NB4 (cell line): ENCODE data around the gene MYOM1.

Experiments used
- DNase-seq: peaks from one replicate; pipeline ENCODE4 v3.0.0; 2010; ENCODE audit warnings: low read depth
- H3K4me3 ChIP-seq: one replicate; pipeline ENCODE4 v1.5.1; 2011; ENCODE audit warnings: mild to moderate bottlenecking, low read depth, low read length, moderate library complexity
- CTCF ChIP-seq: IDR thresholded peaks from one replicate; pipeline ENCODE4 v1.5.1; 2012; ENCODE audit warnings: low read depth, low read length
- MAX ChIP-seq: IDR thresholded peaks from 2 replicates; pipeline ENCODE4 v1.6.1; 2011; ENCODE audit warnings: low read depth, low read length
- MYC ChIP-seq: IDR thresholded peaks from 2 replicates; pipeline ENCODE4 v1.6.1; 2011; ENCODE audit warnings: low read depth, low read length
- POLR2A ChIP-seq: IDR thresholded peaks from 2 replicates; pipeline ENCODE4 v1.6.1; 2011; ENCODE audit warnings: mild to moderate bottlenecking; ENCODE audit not compliant: insufficient read length; ENCODE audit errors: extremely low read depth

Gene MYOM1

GRCh38 chr18:3217948-3218647 lies 1.7 kb downstream of the MYOM1 start:
- H3K4me3 ChIP-seq, result no peak overlapping the region
- DNase-seq, result no peak

GRCh38 chr18:3216987-3217386 lies 2.8 kb downstream of the MYOM1 start:
- no peak for TF ChIP-seq MAX
- TF ChIP-seq CTCF, result no peak
- no peak for TF ChIP-seq MYC
- no peak for TF ChIP-seq POLR2A
- DNase-seq, result no peak
- H3K4me3 ChIP-seq, result no peak overlapping the region

More at GRCh38 chr18:3217948-3218647, 1.7 kb downstream of the MYOM1 start:
- TF ChIP-seq POLR2A, result no peak
- TF ChIP-seq MYC, result no peak
- TF ChIP-seq MAX, result no peak
- TF ChIP-seq CTCF, result no peak

GRCh38 chr18:3214855-3215637 lies 4.7 kb downstream of the MYOM1 start:
- no peak overlapping the region for H3K4me3 ChIP-seq
- no peak for DNase-seq
- TF ChIP-seq MYC (no peak), CTCF (no peak), POLR2A (no peak), MAX (no peak)

GRCh38 chr18:3213300-3214059 lies 6.3 kb downstream of the MYOM1 start:
- DNase-seq, result peak; percentile 44
- H3K4me3 ChIP-seq, result no peak overlapping the region
- TF ChIP-seq CTCF, result no peak
- TF ChIP-seq MYC, result no peak
- no peak for TF ChIP-seq POLR2A
- TF ChIP-seq MAX, result no peak

- H3K4me3 ChIP-seq, result no peak overlapping the region
- no peak for DNase-seq
- TF ChIP-seq MAX (no peak), CTCF (no peak), POLR2A (no peak), MYC (no peak)
Observed at GRCh38 chr18:3212657-3213056, 7.1 kb downstream of the MYOM1 start.
